Kidney epithelial cell (primary cell): ENCODE measurements around the gene GRSF1. TPM values are rescaled to one million over a fixed set of nuclear protein-coding genes. Genes with fewer than 3 reads are reported as not detected.

Source experiments
- DNase-seq: peaks from one replicate; pipeline ENCODE4 v3.0.0-alpha.2; 2010; ENCODE audit warnings: low read depth
- H3K27me3 ChIP-seq: 2 replicates; pipeline ENCODE4 v1.6.0; 2011; ENCODE audit warnings: low read length; ENCODE audit not compliant: control insufficient read depth, insufficient read depth
- H3K36me3 ChIP-seq: 2 replicates; pipeline ENCODE4 v1.5.1; 2011; ENCODE audit warnings: low read length; ENCODE audit not compliant: control insufficient read depth, insufficient read depth
- H3K4me3 ChIP-seq: 2 replicates; pipeline ENCODE4 v1.5.1; 2011; ENCODE audit warnings: low read depth, mild to moderate bottlenecking, control low read depth, low read length
- total RNA-seq: library from RNA; depleted of rRNA; stranded (reverse); fragments of >200 nt; gene quantifications from 2 replicates; pipeline ENCODE4 v1.2.3, GENCODE V29; 2015
- TF ChIP-seq, protein P1 (sequence below): IDR thresholded peaks from 2 replicates; pipeline ENCODE4 v1.5.1; 2011; ENCODE audit warnings: mild to moderate bottlenecking, moderate library complexity, low read length, control low read depth, inconsistent platforms; ENCODE audit not compliant: insufficient read depth, poor library complexity, severe bottlenecking

Gene GRSF1
- total RNA-seq, 1 donor from 2014 or later: 83.1 TPM

DNA sequence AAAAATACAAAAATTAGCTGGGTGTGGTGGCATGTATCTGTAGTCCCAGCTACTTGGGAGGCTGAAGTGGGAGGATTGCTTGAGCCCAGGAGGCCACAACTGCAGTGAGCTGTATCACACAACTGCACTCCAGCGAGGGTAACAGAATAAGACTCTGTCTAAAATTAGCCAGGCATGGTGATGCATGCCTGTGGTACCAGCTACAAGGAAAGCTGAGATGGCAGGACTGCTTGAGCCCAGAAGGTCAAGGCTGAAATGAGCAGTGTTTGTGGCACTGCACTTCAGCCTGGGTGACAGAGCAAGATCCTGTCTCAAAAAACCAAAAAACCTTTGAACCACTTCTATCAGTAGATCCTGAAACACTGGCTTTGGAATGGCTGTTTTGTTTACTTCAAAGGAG lies 10.2 kb downstream of the GRSF1 start:
- Histone ChIP-seq H3K27me3 (no peaks in the 10 kb centered on the region), H3K36me3 (no peaks in the 10 kb centered on the region), H3K4me3 (no peak overlapping the region)
- no peak for DNase-seq
- TF ChIP-seq, protein P1, sequence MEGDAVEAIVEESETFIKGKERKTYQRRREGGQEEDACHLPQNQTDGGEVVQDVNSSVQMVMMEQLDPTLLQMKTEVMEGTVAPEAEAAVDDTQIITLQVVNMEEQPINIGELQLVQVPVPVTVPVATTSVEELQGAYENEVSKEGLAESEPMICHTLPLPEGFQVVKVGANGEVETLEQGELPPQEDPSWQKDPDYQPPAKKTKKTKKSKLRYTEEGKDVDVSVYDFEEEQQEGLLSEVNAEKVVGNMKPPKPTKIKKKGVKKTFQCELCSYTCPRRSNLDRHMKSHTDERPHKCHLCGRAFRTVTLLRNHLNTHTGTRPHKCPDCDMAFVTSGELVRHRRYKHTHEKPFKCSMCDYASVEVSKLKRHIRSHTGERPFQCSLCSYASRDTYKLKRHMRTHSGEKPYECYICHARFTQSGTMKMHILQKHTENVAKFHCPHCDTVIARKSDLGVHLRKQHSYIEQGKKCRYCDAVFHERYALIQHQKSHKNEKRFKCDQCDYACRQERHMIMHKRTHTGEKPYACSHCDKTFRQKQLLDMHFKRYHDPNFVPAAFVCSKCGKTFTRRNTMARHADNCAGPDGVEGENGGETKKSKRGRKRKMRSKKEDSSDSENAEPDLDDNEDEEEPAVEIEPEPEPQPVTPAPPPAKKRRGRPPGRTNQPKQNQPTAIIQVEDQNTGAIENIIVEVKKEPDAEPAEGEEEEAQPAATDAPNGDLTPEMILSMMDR: no peak

DNA sequence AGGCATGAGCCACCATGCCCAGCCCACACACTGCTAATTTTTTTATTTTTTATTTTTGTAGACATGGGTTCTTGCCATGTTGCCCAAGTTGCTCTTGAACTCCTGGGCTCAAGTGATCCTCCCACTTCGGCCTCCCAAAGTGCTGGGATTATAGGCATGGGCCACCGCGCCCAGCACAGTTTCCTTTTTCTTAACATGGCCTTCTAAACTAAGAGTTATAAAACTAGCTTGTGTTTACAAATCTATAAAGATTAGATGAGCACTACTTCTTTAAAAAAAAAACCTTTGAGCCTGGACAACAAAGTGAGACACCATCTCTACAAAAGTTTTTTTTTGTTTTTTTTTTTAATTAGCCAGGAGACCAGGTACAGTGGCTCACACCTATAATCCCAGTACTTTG lies 10.7 kb downstream of the GRSF1 start:
- TF ChIP-seq, protein P1: no peak
- no peak overlapping the region for H3K4me3 ChIP-seq
- no peaks in the 10 kb centered on the region for H3K36me3 ChIP-seq
- H3K27me3 ChIP-seq: no peaks in the 10 kb centered on the region
- DNase-seq: no peak

DNA sequence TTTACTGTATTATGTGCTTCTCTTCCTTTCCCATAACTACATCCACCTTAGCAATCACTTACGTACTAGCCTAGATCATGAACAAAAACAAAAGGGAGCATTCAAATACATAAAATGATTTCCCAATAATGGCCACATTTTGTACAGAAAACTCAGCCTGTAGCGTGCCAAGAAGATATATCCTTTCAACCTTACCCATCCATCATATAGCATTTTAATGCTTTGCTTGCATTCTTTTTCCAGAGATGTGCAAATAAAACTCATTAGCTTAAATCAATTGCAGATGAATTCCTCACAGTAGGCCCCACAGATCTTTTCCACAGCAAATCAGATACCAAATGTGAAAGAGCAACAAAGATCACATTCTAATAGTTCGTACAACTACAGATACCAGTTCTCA lies 20.8 kb downstream of the GRSF1 start:
- Histone ChIP-seq H3K4me3 (no peak overlapping the region), H3K36me3 (no peaks in the 10 kb centered on the region), H3K27me3 (no peaks in the 10 kb centered on the region)
- DNase-seq: no peak
- TF ChIP-seq, protein P1: no peak

DNA sequence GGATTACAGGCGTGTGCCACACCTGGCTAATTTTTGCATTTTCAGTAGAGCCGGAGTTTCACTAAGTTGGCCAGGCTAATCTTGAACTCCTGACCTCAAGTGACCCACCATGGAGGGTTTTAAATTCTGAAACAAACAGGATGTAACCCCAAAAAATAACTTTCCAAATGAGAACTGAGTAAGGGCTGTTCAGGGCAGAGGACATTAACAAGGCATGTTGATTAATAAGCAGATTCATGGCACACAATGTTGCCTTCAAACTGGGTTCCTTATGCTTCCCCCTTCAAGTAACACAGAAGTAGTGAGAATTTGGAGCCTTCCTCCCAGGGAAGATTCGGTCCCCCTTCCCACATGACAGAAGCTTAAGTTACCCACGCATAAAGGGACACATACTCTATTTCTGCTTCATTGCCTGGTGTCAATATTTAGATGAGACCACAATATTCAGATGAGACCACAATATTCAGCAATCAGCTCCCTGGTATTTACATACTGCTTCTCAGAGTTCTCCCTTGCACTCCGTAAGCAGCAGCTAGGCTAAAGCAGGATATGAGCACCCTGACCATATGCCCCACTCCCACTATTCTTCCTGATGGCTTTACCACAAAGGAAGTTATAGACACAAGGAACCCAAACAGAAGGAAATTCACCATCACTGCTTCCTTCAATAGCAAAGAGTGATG lies 21.4 kb downstream of the GRSF1 start:
- Histone ChIP-seq H3K4me3 (no peak overlapping the region), H3K27me3 (no peaks in the 10 kb centered on the region), H3K36me3 (no peaks in the 10 kb centered on the region)
- no peak for DNase-seq
- TF ChIP-seq, protein P1: no peak

DNA sequence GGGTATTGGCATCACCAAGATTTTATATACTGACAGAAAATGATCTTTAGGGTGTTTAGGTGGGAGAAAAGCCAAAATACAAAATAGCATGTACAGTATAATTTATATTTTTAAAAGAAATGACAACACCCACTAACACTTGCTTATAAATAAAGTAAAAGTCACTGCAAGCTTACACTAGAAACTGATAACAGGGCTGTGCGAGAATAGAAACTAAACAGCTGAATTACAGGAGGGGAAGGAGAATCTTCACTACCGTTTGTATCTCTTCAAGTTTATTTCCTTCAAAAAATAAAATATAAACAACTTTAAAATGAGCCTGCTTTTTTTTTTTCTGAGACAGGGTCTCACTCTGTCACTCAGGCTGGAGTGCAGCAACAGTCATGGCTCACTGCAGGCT lies 22.8 kb downstream of the GRSF1 start:
- TF ChIP-seq, protein P1: no peak
- no peaks in the 10 kb centered on the region for H3K27me3 ChIP-seq
- H3K4me3 ChIP-seq: no peak overlapping the region

DNA sequence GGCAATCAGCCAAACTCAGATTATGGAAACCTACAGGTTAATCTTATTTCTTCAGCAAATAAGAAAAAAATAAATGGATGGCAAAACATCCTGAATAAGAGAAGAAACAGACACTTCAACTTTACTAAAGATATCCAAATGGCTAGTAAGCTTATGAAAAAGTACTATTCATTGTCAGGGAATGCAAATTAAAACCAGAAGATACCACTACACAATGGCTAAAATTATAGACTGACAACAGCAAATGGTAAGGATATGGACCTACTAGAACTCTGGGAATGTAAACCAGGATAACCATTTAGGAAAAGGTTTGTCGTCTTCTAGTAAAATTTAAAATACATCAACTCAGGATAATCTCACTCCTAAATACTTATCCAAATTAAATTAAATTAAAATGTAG lies 24.3 kb downstream of the GRSF1 start:
- TF ChIP-seq, protein P1: no peak
- no peaks in the 10 kb centered on the region for H3K36me3 ChIP-seq
- H3K27me3 ChIP-seq: no peaks in the 10 kb centered on the region
- DNase-seq: no peak
- H3K4me3 ChIP-seq: no peak overlapping the region

More for the DNA sequence above, 22.8 kb downstream of the GRSF1 start:
- DNase-seq: no peak
- H3K36me3 ChIP-seq: no peaks in the 10 kb centered on the region
